OCI-LY7 (cell line): ENCODE data around the gene SLCO2A1. TPM values are rescaled to one million over a fixed set of nuclear protein-coding genes. Genes with fewer than 3 reads are reported as not detected.

Experiments
- BruUV-seq: library from RNA; stranded (reverse); fragments of 400-500 nt; replicated peaks from 2 replicates; lab custom pipeline; 2021; lab: Mats Ljungman, UMichigan
- CTCF ChIA-PET: fragments of 300-600 bp; sonication (Branson Sonifier 250); formaldehyde crosslinking; loops from one replicate; lab custom pipeline; 2022; ENCODE audit warnings: antibody characterized with exemption; ENCODE audit not compliant: unreplicated experiment; lab: Charles Lee
- POLR2A ChIA-PET: fragments of 300-600 bp; sonication (Branson Sonifier 250); formaldehyde crosslinking; loops from one replicate; lab custom pipeline; 2022; ENCODE audit warnings: antibody characterized with exemption; lab: Charles Lee
- DNase-seq: peaks from one replicate; pipeline ENCODE4 v3.0.0-alpha.2; 2015; ENCODE audit warnings: low spot score
- H2AFZ ChIP-seq: fragments of 200-600 bp; sonication (generic), shearing (Covaris generic); 2 replicates; pipeline ENCODE4 v1.6.1; 2014; ENCODE audit warnings: mild to moderate bottlenecking, antibody characterized with exemption, low read length, moderate library complexity
- H3K27ac ChIP-seq: fragments of 200-600 bp; sonication (generic); 2 replicates; pipeline ENCODE4 v1.5.1; 2014; ENCODE audit warnings: mixed run types, low read depth, mild to moderate bottlenecking, moderate library complexity, low read length, inconsistent platforms; ENCODE audit not compliant: poor library complexity, severe bottlenecking
- H3K36me3 ChIP-seq: fragments of 200-600 bp; sonication (generic); 2 replicates; pipeline ENCODE4 v1.6.1; 2014; ENCODE audit warnings: mild to moderate bottlenecking, antibody characterized with exemption, low read length, moderate library complexity, mixed read lengths; ENCODE audit not compliant: insufficient read depth
- H3K4me1 ChIP-seq: fragments of 200-600 bp; sonication (generic); 2 replicates; pipeline ENCODE4 v1.5.1; 2014; ENCODE audit warnings: mild to moderate bottlenecking, low read length; ENCODE audit not compliant: insufficient read depth, poor library complexity, severe bottlenecking
- H3K4me2 ChIP-seq: fragments of 200-600 bp; sonication (generic); 2 replicates; pipeline ENCODE4 v1.6.1; 2014; ENCODE audit warnings: mild to moderate bottlenecking, low read length
- H3K4me3 ChIP-seq: fragments of 200-600 bp; sonication (generic); 2 replicates; pipeline ENCODE4 v1.5.1; 2014; ENCODE audit warnings: mild to moderate bottlenecking, low read depth, low read length; ENCODE audit not compliant: poor library complexity, severe bottlenecking
- H3K79me2 ChIP-seq: fragments of 200-600 bp; sonication (generic); 2 replicates; pipeline ENCODE4 v1.6.1; 2016; ENCODE audit warnings: low read depth, mild to moderate bottlenecking, low read length, moderate library complexity, mixed read lengths; ENCODE audit not compliant: insufficient read depth
- H3K9me2 ChIP-seq: fragments of 200-600 bp; sonication (generic); 2 replicates; pipeline ENCODE4 v1.6.1; 2016; ENCODE audit warnings: mild to moderate bottlenecking, low read length, mixed read lengths; ENCODE audit not compliant: insufficient read depth
- H3K9me3 ChIP-seq: fragments of 200-600 bp; sonication (generic); 2 replicates; pipeline ENCODE4 v1.6.1; 2014; ENCODE audit warnings: mild to moderate bottlenecking, mixed run types, low read length, mixed read lengths
- H4K20me1 ChIP-seq: fragments of 200-600 bp; sonication (generic); 2 replicates; pipeline ENCODE4 v1.6.1; 2014; ENCODE audit warnings: mild to moderate bottlenecking, antibody characterized with exemption, low read length, moderate library complexity, mixed read lengths; ENCODE audit not compliant: insufficient read depth
- EZH2phosphoT487 ChIP-seq: fragments of 200-600 bp; sonication (generic); IDR thresholded peaks from 2 replicates; pipeline ENCODE4 v1.6.1; 2018; ENCODE audit warnings: low read depth, borderline replicate concordance, mild to moderate bottlenecking, mixed run types, antibody characterized with exemption, low read length, moderate library complexity, mixed read lengths
- intact Hi-C: fragments of 100-400 bp; cut with micrococcal nuclease; formaldehyde crosslinking; loops from one replicate; pipeline ENCODE4 v1.10.0; 2022; ENCODE audit not compliant: unreplicated experiment
- total RNA-seq, 2 experiments: library from RNA; depleted of rRNA in 1 of 2; stranded (reverse); fragments of >200 nt in 1 of 2; shearing (Covaris generic) in 1 of 2; gene quantifications; 2 replicates each; pipeline ENCODE4 v1.2.3, GENCODE V29; 2014 to 2022
- TF ChIP-seq, protein P1 (sequence below): fragments of 200-600 bp; sonication (generic); conservative IDR thresholded peaks from 2 replicates; pipeline ENCODE4 v1.5.1; 2014; ENCODE audit warnings: mild to moderate bottlenecking, antibody characterized with exemption, low read length, moderate library complexity, mixed read lengths

The SLCO2A1 gene
- total RNA-seq, 2 experiments from 2014 or later, result not detected

GRCh38 chr3:133934073-133934970, 95.4 kb downstream of the SLCO2A1 start:
- Histone ChIP-seq H3K4me3 (no peak overlapping the region), H3K9me3 (no peaks in the 10 kb centered on the region), H3K36me3 (no peaks in the 10 kb centered on the region), H3K4me2 (no peak overlapping the region), H2AFZ (no peak overlapping the region), H3K27ac (no peak overlapping the region), H4K20me1 (no peaks in the 10 kb centered on the region), H3K79me2 (no peaks in the 10 kb centered on the region), H3K4me1 (no peaks in the 10 kb centered on the region), H3K9me2 (no peaks in the 10 kb centered on the region)
- intact Hi-C loops, result loop anchor here (10.0 kb wide), 1 partner anchor 280 kb away; no protein-coding TSS in a partner anchor
- TF ChIP-seq, protein P1, sequence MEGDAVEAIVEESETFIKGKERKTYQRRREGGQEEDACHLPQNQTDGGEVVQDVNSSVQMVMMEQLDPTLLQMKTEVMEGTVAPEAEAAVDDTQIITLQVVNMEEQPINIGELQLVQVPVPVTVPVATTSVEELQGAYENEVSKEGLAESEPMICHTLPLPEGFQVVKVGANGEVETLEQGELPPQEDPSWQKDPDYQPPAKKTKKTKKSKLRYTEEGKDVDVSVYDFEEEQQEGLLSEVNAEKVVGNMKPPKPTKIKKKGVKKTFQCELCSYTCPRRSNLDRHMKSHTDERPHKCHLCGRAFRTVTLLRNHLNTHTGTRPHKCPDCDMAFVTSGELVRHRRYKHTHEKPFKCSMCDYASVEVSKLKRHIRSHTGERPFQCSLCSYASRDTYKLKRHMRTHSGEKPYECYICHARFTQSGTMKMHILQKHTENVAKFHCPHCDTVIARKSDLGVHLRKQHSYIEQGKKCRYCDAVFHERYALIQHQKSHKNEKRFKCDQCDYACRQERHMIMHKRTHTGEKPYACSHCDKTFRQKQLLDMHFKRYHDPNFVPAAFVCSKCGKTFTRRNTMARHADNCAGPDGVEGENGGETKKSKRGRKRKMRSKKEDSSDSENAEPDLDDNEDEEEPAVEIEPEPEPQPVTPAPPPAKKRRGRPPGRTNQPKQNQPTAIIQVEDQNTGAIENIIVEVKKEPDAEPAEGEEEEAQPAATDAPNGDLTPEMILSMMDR, result no peak
- no peak for TF ChIP-seq EZH2phosphoT487
- POLR2A ChIA-PET, result no interaction called here
- DNase-seq, result no peak
- BruUV-seq, result no TSS peak
- CTCF ChIA-PET, result no interaction called here

GRCh38 chr3:133933097-133934024, 96.4 kb downstream of the SLCO2A1 start:
- no peaks in the 10 kb centered on the region for H3K9me3 ChIP-seq
- H3K4me3 ChIP-seq, result no peak overlapping the region
- no peaks in the 10 kb centered on the region for H3K79me2 ChIP-seq
- no peaks in the 10 kb centered on the region for H3K9me2 ChIP-seq
- intact Hi-C loops, result loop anchor here (10.0 kb wide), 1 partner anchor 281 kb away; no protein-coding TSS in a partner anchor
- no peaks in the 10 kb centered on the region for H3K36me3 ChIP-seq
- ChIA-PET CTCF (no interaction called here), POLR2A (no interaction called here)
- no peak overlapping the region for H2AFZ ChIP-seq
- H4K20me1 ChIP-seq, result no peaks in the 10 kb centered on the region
- no peak overlapping the region for H3K4me2 ChIP-seq
- DNase-seq, result no peak
- no peak overlapping the region for H3K27ac ChIP-seq
- TF ChIP-seq, protein P1, result no peak
- no peak for TF ChIP-seq EZH2phosphoT487
- BruUV-seq, result no TSS peak
- no peaks in the 10 kb centered on the region for H3K4me1 ChIP-seq
